Effector CD8-positive, alpha-beta T cell (primary cell): Measurements from ENCODE around the gene DUOXA2.
"Not testable (repeated sequence)": the region's sequence is repeated elsewhere in the genome, so short reads cannot be mapped to it uniquely, and the experiment has no call there.

Source experiments
- DNase-seq: peaks from one replicate; lab custom pipeline; 2025; lab: John Stamatoyannopoulos, UW
- total RNA-seq, 4 experiments: gene quantifications; one replicate each; lab custom pipeline; 2026; lab: John Stamatoyannopoulos, UW

The DUOXA2 gene
- total RNA-seq = 0 to 0.18 (median 0) reads per million in 4 experiments

GRCh38 chr15:45114076-45114750, at the start of gene DUOXA2, which contains the start of gene DUOX2:
DUOXA2 (plus strand) TSS chr15:45114326; CDS start chr15:45114606, 280 bp downstream.
DUOX2 (minus strand) TSS chr15:45114172; CDS start chr15:45113411, 761 bp downstream.
- DNase-seq = no peak

DNA sequence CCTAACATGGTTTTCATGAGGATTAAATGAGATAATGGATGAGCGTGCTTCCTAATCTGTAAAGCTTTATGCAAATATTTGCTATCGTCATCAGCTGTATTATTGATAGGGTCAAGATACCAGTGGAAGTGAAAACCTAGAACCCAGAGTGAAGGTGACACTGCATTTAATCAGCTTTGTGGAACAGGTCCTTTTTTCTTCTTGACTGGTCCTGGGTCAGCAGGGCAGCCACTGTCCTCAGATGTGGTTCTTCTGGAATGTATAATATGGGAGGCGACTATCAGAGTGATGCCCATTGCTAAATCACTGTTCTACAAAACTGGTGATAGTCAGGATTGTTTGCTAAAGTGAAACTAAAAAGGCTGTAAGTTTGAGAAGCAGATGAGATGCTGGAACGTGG, 49.7 kb upstream of the DUOXA2 start:
- no peak for DNase-seq

GRCh38 chr15:45069942-45070360, 44.2 kb upstream of the DUOXA2 start:
- DNase-seq = not testable (repeated sequence)

DNA sequence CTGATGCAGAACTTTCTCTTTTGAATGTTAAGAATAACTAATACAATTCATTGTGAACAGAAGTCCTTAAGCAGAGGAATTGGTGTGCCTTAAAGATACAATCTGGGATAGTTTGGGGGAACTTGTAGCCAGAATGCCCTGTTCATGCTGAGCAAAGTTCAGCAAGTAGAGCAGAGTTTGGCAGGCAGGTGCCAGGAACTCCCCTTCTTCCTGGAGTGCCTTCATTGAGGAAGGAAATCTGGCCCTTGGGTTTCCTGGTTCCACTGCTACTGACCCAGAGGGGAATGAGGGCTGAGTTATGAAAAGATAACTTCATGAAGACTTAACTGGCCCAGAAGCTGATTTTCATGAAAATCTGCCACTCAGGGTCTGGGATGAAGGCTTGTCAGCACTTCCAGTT, 40.5 kb upstream of the DUOXA2 start:
- DNase-seq = not testable (repeated sequence)

DNA sequence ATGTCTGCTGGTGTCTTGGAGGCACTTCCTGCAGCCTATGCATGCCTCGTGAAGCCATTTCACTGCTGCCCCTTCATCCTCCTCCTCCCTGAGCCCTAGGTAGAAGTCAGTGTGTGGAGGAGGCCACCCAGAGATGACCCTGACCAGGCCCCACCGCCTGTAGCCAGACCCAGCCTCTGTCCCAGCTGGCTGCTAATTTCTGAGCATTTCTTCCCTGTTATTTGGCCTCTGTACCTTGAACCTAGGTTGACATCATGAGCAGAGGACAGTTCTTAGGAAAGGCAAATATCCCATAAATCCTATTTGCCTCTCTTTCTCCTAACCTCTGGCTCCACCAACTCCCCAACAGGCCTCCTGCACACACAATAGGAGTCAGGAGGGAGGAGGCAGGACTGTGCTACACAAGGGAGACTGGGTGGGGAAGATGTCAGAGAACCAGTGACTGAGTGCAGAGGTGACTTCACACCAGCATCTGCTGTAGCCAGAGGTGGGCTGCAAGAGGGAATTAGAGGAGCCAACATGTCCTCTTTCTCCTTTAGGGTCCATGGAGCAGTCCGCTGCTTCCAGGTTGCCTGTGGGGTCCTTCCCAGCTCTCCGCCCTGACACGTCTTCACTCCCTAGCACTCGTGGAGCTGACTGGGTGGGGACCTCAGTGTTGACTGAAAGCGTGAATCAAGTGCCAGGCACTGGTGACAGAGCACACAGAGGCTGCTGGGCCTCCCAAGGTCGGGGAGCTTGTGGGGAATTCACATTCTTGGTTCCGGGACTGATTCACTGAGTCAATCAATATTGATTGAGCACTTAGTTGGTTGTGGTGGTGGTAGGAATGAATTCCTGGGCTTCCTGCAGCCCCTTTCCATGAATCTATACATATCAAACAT, 38.4 kb upstream of the DUOXA2 start:
- DNase-seq = not testable (repeated sequence)

- DNase-seq = not testable (repeated sequence)
These were observed 36.7 kb upstream of the DUOXA2 start for GRCh38 chr15:45077391-45077790.

GRCh38 chr15:45079201-45079600, 34.9 kb upstream of the DUOXA2 start:
- not testable (repeated sequence) for DNase-seq

DNA sequence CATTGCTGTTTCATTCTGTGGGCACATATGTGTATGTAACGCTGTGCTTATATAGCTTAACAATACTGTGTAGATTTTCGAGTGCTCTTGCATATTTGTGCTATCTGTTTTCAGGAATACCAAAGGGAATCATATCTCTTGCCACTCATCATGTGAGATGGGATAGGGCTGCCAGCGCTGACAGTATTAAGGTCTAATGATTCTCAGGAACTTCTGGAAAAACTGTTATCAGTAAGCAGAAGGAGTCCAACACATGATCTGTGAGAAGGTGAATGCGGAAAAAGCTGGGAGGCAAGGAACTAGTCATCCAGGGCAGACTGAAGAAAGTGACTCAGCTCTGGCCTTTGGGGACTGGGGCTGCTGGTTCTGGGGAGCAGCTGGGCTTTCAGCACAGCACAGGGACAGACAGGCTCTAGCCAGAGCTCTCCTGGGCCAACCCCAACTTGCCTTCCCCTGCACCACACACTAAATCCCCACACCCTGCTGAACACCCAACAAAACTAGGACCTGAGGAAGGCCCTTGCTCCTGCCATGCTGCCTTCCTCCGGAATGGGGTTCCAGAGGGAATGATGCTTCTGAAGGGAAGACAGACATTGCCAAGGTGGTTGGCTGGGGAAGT, 34.4 kb upstream of the DUOXA2 start:
- not testable (repeated sequence) for DNase-seq

DNA sequence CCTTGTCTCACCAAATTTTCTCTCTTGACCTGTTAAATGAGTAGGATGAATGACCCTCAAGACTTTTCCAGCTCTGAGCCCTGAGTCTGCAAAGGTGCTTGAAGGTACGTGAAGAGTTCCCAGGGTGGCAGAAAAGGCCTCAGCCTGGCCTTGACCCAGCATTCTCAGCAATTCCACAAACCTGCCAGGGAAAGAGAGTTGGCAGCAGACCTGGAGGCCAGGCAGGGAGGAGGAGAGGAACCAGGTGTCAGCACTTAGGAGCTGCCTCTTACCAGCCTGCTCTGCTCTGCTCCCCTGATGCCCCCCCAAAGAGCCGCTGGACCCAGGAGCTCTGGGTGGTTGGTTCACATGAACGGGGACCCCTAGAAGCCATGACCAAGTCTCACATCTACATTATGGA, 33.5 kb upstream of the DUOXA2 start:
- DNase-seq = not testable (repeated sequence)

- DNase-seq = not testable (repeated sequence)
These were observed 31.7 kb upstream of the DUOXA2 start for GRCh38 chr15:45082412-45082811.

GRCh38 chr15:45083223-45083622, 30.9 kb upstream of the DUOXA2 start:
- no peak for DNase-seq

DNA sequence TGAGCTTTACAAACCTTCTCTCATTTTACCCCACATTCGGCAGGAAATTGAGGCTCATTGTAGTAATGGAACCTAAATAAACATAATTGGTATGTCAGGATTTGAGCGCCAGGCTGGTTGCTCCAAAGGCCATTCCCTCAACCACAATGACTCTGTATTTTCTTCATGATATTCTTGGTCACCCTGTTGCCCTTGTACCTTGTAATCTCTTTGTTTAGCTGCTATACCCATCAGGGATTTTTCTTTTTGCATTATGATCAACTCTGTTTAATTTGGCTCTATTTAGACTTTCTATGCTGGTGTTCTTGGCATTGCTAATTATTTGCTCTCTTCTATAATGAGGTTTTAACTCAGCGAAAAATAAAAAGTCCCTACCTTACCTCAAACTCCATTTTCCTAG, 30.0 kb upstream of the DUOXA2 start:
- no peak for DNase-seq

DNA sequence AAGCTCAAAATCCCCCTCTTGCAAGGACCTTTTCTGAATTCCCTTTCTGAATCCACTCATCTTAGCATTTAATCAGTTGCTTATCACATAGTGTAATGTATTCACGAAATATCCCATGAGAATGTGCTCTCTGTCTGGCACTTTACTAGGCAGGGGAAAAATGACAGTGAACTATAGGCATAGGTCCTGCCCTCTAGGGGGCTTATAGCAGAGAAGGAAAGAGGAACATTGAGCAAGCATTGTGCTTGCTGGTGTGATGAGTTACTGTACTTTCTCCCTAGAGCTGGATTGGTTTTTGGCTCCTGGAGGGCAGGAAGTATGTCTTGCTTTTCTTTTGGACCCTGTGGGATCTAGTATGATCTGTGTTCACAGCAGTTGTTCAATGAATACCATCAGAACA, 26.6 kb upstream of the DUOXA2 start:
- DNase-seq = no peak

- no peak for DNase-seq
These were observed 25.1 kb upstream of the DUOXA2 start for GRCh38 chr15:45088801-45089711.

GRCh38 chr15:45089712-45090373, 24.3 kb upstream of the DUOXA2 start:
- no peak for DNase-seq

DNA sequence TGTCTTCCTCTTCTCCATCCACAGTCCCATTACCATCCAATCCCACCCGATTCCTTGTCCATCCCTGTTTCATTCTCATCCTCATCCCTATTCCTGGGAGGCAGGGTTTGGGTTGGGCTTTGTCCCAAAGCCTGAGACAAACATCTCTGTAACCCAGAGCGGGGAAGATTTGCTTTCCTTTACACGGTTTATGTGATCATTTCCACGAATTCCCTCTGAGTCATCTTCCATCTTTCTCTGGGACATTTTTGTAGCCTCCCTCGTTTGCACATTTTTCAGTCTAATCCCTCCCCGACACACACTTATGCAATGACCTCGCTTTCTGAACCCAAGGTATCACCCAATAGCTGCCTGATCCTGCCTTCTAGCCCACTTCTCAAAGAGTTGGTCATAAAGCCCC, 23.0 kb upstream of the DUOXA2 start:
- no peak for DNase-seq

GRCh38 chr15:45091576-45091975, 22.6 kb upstream of the DUOXA2 start:
- DNase-seq = no peak

DNA sequence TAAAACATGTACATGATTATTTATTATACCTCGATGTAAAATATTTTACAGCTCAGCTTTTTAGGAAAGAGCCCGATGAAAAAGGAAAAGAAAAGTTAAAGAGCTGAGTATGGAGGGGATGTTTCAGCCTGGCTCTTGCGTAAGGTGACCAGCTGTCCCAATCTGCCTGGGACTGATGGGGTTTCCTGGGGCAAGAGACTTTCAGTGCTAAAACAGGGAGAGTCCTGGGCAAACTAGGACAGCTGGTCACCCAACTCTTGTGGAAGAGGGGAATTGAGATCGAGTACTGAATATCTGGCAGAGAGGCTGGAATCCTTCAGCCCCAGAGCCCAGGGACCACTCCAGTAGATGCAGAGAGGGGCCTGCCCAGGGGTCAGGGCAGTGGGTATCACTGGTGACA, 21.1 kb upstream of the DUOXA2 start:
- DNase-seq = no peak

DNA sequence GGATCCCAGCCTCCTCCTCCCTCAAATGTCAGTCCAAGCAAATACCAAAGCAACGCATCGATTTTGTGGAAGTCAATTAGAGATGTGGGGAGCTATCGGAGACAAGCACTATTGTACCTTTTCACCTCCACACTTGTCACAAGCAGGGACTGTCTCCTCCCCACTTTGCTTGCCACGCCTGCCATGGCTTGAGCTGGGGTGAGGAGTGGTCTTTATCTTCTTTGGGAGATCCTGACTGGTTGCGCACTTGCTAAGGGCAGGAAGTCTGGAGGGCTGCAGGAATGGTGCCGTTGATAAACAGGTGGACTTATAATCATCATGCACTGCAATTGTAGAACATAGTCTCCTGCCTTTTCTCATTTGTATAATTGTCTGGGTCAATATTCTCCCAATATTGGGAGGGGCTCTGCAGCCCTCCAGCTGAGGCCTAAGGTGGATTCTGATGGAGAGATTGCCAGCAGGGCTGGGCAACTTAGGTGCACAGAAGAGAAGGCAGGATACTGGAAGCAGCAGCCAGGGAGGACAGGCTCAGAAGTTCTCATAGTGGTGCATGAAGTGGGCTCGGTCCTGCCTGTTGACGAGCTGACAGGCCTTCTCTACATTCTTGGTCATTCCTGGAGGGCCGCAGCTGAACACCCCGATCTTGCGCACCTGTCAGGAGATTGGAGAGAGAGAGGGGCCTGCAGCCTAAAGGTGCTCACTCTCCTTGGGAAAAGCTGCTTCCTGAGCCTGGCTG, 20.3 kb upstream of the DUOXA2 start:
- DNase-seq = no peak

GRCh38 chr15:45094358-45094730, 19.8 kb upstream of the DUOXA2 start:
- DNase-seq = no peak
